SK-N-SH treated with all-trans-retinoic acid at 6 μM for 48 hours (cell line): ENCODE data around the gene SERPING1.

Experiments used
- CSDC2 ChIP-seq: fragments of 250-450 bp; sonication (Bioruptor Pico); IDR thresholded peaks from 2 replicates; pipeline ENCODE4 v1.5.0; 2020; ENCODE audit warnings: mild to moderate bottlenecking, moderate library complexity
- ESRRG ChIP-seq: fragments of 250-450 bp; sonication (Bioruptor Pico); IDR thresholded peaks from 2 replicates; pipeline ENCODE4 v1.6.1; 2021; ENCODE audit warnings: mild to moderate bottlenecking
- ZNF8 ChIP-seq: fragments of 450-650 bp; formaldehyde crosslinking; IDR thresholded peaks from 2 replicates; pipeline ENCODE4 v1.5.0; 2020; ENCODE audit warnings: mild to moderate bottlenecking, moderate library complexity

GRCh38 chr11:57549983-57550382 lies 47.5 kb upstream of the SERPING1 start:
- TF ChIP-seq ESRRG (CRISPR knock-in tag), result no peak
- no peak for TF ChIP-seq CSDC2 (CRISPR knock-in tag)
- TF ChIP-seq ZNF8, result no peak
